H1 (cell line): Measurements from ENCODE around the gene GTF2E1. TPM values are rescaled to one million over a fixed set of nuclear protein-coding genes. Genes with fewer than 3 reads are reported as not detected.
A peak's percentile ranks its signal among the peaks of the same experiment; 100 is the strongest.

Experiments
- CTCF ChIA-PET: fragments of 300-600 bp; sonication (Branson Sonifier 250); formaldehyde crosslinking; loops from one replicate; lab custom pipeline; 2021; ENCODE audit not compliant: partially characterized antibody; lab: Charles Lee
- POLR2A ChIA-PET: fragments of 300-600 bp; sonication (Branson Sonifier 250); formaldehyde crosslinking; loops from one replicate; lab custom pipeline; 2021; ENCODE audit warnings: inconsistent platforms; ENCODE audit not compliant: partially characterized antibody; lab: Charles Lee
- DNase-seq, 2 experiments: peaks; one replicate each; pipeline versions ENCODE4 v3.0.0 to v3.0.0-alpha.2; 2010 to 2022; ENCODE audit warnings: low spot score in 2 of 2, low read depth in 1 of 2, mixed read lengths in 1 of 2
- FAIRE-seq: peaks from 2 replicates; lab custom pipeline; 2011; peaks lifted over from hg19 to GRCh38; lab: Jason Lieb, UNC
- H2AFZ ChIP-seq: 2 replicates; pipeline ENCODE4 v1.8.1; 2012; ENCODE audit warnings: low read length, inconsistent platforms
- H2AK5ac ChIP-seq: 2 replicates; pipeline ENCODE4 v1.6.1; 2013; ENCODE audit warnings: low read depth, low read length
- H2BK120ac ChIP-seq: replicated peaks from 2 replicates; pipeline ENCODE3; 2013; ENCODE audit warnings: low read depth, low read length, inconsistent platforms
- H2BK12ac ChIP-seq: 2 replicates; pipeline ENCODE4 v1.6.1; 2013; ENCODE audit warnings: low read depth, low read length
- H2BK15ac ChIP-seq: 2 replicates; pipeline ENCODE4 v1.6.1; 2013; ENCODE audit warnings: low read length
- H2BK20ac ChIP-seq: 2 replicates; pipeline ENCODE4 v1.6.1; 2013; ENCODE audit warnings: low read length
- H2BK5ac ChIP-seq: 2 replicates; pipeline ENCODE4 v1.6.1; 2013; ENCODE audit warnings: low read depth, low read length
- H3K14ac ChIP-seq: 2 replicates; pipeline ENCODE4 v1.6.1; 2013; ENCODE audit warnings: inconsistent platforms; ENCODE audit not compliant: insufficient read length
- H3K18ac ChIP-seq: 2 replicates; pipeline ENCODE4 v1.6.1; 2013; ENCODE audit warnings: low read length; ENCODE audit errors: extremely low read depth
- H3K23ac ChIP-seq: 2 replicates; pipeline ENCODE4 v1.6.1; 2013; ENCODE audit warnings: inconsistent platforms; ENCODE audit not compliant: insufficient read length
- H3K23me2 ChIP-seq: 2 replicates; pipeline ENCODE4 v1.6.1; 2013; ENCODE audit warnings: low read depth, low read length
- H3K27ac ChIP-seq: 2 replicates; pipeline ENCODE4 v1.6.1; 2011; ENCODE audit warnings: low read depth, low read length, inconsistent platforms
- H3K27me3 ChIP-seq, 4 experiments: replicated peaks in 1 of 4; 1 replicate in 1 of 4; 2 replicates in 3 of 4; pipeline versions ENCODE4 v1.6.1 to v1.8.1; 2011 to 2013; ENCODE audit warnings: low read length in 3 of 4, mild to moderate bottlenecking in 3 of 4, inconsistent platforms in 2 of 4, mixed read lengths in 2 of 4, moderate library complexity in 1 of 4; ENCODE audit not compliant: control insufficient read depth in 3 of 4, insufficient read depth in 3 of 4; ENCODE audit errors: extremely low read depth in 1 of 4
- H3K36me3 ChIP-seq, 4 experiments: 2 replicates each; pipeline versions ENCODE4 v1.6.1 to v1.8.1; 2011 to 2013; ENCODE audit warnings: mild to moderate bottlenecking in 4 of 4, low read length in 3 of 4, moderate library complexity in 2 of 4, control low read depth in 1 of 4, inconsistent platforms in 1 of 4; ENCODE audit not compliant: insufficient read depth in 4 of 4, control insufficient read depth in 2 of 4
- H3K4ac ChIP-seq: replicated peaks from 2 replicates; pipeline ENCODE3; 2013; ENCODE audit warnings: low read length, low read depth, mixed read lengths, inconsistent platforms; ENCODE audit not compliant: insufficient read length
- H3K4me1 ChIP-seq, 4 experiments: replicated peaks in 1 of 4; 1 replicate in 1 of 4; 2 replicates in 3 of 4; pipeline versions ENCODE4 v1.6.1 to v1.8.1; 2011 to 2013; ENCODE audit warnings: low read length in 3 of 4, inconsistent platforms in 2 of 4, mixed read lengths in 1 of 4; ENCODE audit not compliant: insufficient read depth in 4 of 4, control insufficient read depth in 3 of 4
- H3K4me2 ChIP-seq, 2 experiments: 2 replicates each; pipeline versions ENCODE4 v1.6.1 to v1.8.1; 2011 to 2013; ENCODE audit warnings: low read depth in 2 of 2, low read length in 2 of 2, control low read depth in 1 of 2, inconsistent platforms in 1 of 2, mild to moderate bottlenecking in 1 of 2; ENCODE audit not compliant: insufficient read depth in 1 of 2
- H3K4me3 ChIP-seq, 4 experiments: fragments of 200-600, 300-600 bp in 1 of 4; sonication (generic), shearing (Covaris generic), sonication (Bioruptor Twin) in 1 of 4; 2 replicates each; pipeline versions ENCODE4 v1.5.1 to v1.8.1; 2011 to 2016; ENCODE audit warnings: low read length in 4 of 4, low read depth in 3 of 4, control low read depth in 2 of 4, inconsistent platforms in 2 of 4, mild to moderate bottlenecking in 2 of 4, mixed read lengths in 1 of 4, moderate library complexity in 1 of 4; ENCODE audit not compliant: insufficient read depth in 2 of 4; ENCODE audit errors: extremely low read depth in 1 of 4
- H3K56ac ChIP-seq: replicated peaks from 2 replicates; pipeline ENCODE3; 2013; ENCODE audit warnings: low read depth, mild to moderate bottlenecking, mixed read lengths, low read length, inconsistent platforms; ENCODE audit not compliant: insufficient read length
- H3K79me1 ChIP-seq: 2 replicates; pipeline ENCODE4 v1.6.1; 2013; ENCODE audit warnings: low read depth, low read length, control low read depth
- H3K79me2 ChIP-seq, 2 experiments: 2 replicates each; pipeline versions ENCODE4 v1.6.1 to v1.8.1; 2012 to 2013; ENCODE audit warnings: low read length in 2 of 2, mild to moderate bottlenecking in 2 of 2, inconsistent platforms in 1 of 2; ENCODE audit not compliant: insufficient read depth in 2 of 2, control insufficient read depth in 1 of 2
- H3K9ac ChIP-seq, 4 experiments: replicated peaks in 1 of 4; 1 replicate in 1 of 4; 2 replicates in 3 of 4; pipeline versions ENCODE4 v1.6.1 to v1.8.1; 2011 to 2013; ENCODE audit warnings: low read depth in 3 of 4, low read length in 3 of 4, control low read depth in 2 of 4, mild to moderate bottlenecking in 2 of 4, moderate library complexity in 2 of 4, inconsistent platforms in 1 of 4; ENCODE audit errors: extremely low read depth in 1 of 4
- H3K9me3 ChIP-seq, 2 experiments: 2 replicates each; pipeline versions ENCODE4 v1.6.1 to v1.8.1; 2012 to 2013; ENCODE audit warnings: mild to moderate bottlenecking in 2 of 2, moderate library complexity in 2 of 2, control low read depth in 1 of 2, inconsistent platforms in 1 of 2, low read depth in 1 of 2, low read length in 1 of 2, mixed read lengths in 1 of 2; ENCODE audit not compliant: insufficient read depth in 2 of 2
- H4K20me1 ChIP-seq, 2 experiments: replicated peaks in 1 of 2; 2 replicates each; pipeline versions ENCODE3 to v1.8.1; 2011 to 2013; ENCODE audit warnings: inconsistent platforms in 2 of 2, low read length in 2 of 2, mild to moderate bottlenecking in 1 of 2; ENCODE audit not compliant: insufficient read depth in 2 of 2, control insufficient read depth in 1 of 2
- H4K5ac ChIP-seq: 2 replicates; pipeline ENCODE4 v1.6.1; 2013; ENCODE audit warnings: low read length, low read depth, mixed read lengths, inconsistent platforms; ENCODE audit not compliant: insufficient read length
- H4K8ac ChIP-seq: 2 replicates; pipeline ENCODE4 v1.8.0; 2013; ENCODE audit warnings: mild to moderate bottlenecking, moderate library complexity, low read length, inconsistent platforms; ENCODE audit not compliant: insufficient read depth; ENCODE audit errors: extremely low read depth
- H4K91ac ChIP-seq: replicated peaks from 2 replicates; pipeline ENCODE3; 2013; ENCODE audit warnings: low read length, mixed read lengths, inconsistent platforms; ENCODE audit not compliant: insufficient read length
- HDAC2 ChIP-seq, 2 experiments: fragments of 300-600 bp in 1 of 2; sonication (generic) in 1 of 2; IDR thresholded peaks; 2 replicates each; pipeline ENCODE4 v1.6.1; 2011 to 2012; ENCODE audit warnings: low read depth in 2 of 2, low read length in 2 of 2, mild to moderate bottlenecking in 2 of 2, moderate library complexity in 2 of 2, borderline replicate concordance in 1 of 2, inconsistent platforms in 1 of 2
- JUND ChIP-seq: IDR thresholded peaks from 2 replicates; pipeline ENCODE4 v1.6.1; 2011; ENCODE audit warnings: mild to moderate bottlenecking, improper control_type of control experiment, low read length
- NRF1 ChIP-seq: IDR thresholded peaks from 2 replicates; pipeline ENCODE4 v1.6.1; 2011; ENCODE audit warnings: mild to moderate bottlenecking, low read depth, low read length, improper control_type of control experiment
- RAD21 ChIP-seq, 2 experiments: IDR thresholded peaks in 1 of 2; conservative IDR thresholded peaks in 1 of 2; 2 replicates each; pipeline ENCODE4 v1.6.1; 2011; ENCODE audit warnings: low read depth in 2 of 2, low read length in 2 of 2, improper control_type of control experiment in 1 of 2, inconsistent platforms in 1 of 2, mild to moderate bottlenecking in 1 of 2, moderate library complexity in 1 of 2
- RXRA ChIP-seq: IDR thresholded peaks from 2 replicates; pipeline ENCODE4 v1.6.1; 2011; ENCODE audit warnings: low read depth, mild to moderate bottlenecking, low read length, moderate library complexity; ENCODE audit not compliant: insufficient read depth
- YY1 ChIP-seq: IDR thresholded peaks from 2 replicates; pipeline ENCODE4 v1.6.1; 2011; ENCODE audit warnings: low read depth, mild to moderate bottlenecking, low read length
- WGBS, 2 experiments: shearing (Covaris generic) in 1 of 2; methylation state at CpG; one replicate each; pipeline versions ENCODE4 v1.1.6 to v1.1.7; 2013 to 2015; ENCODE audit warnings: low lambda C conversion rate in 2 of 2, mixed read lengths in 2 of 2, inconsistent platforms in 1 of 2, low coverage in 1 of 2, missing lambda C conversion rate in 1 of 2; ENCODE audit not compliant: insufficient replicate concordance in 2 of 2, insufficient coverage in 1 of 2, insufficient read length in 1 of 2; ENCODE audit errors: extremely low coverage in 1 of 2, missing lambda C conversion rate in 1 of 2; 5-methylcytosine and 5-hydroxymethylcytosine counted together
- polyA plus RNA-seq, 7 experiments: library from polyadenylated mRNA; depleted of rRNA in 3 of 7; stranded (reverse) in 5 of 7; unstranded in 2 of 7; fragments of >200 nt in 5 of 7; fragments of 200-250 nt in 2 of 7; gene quantifications; 1 replicate in 5 of 7; 2 replicates in 1 of 7; 4 replicates in 1 of 7; pipeline versions ENCODE4 v1.2.1 to v1.2.3, GENCODE V29; 2011 to 2013; ENCODE audit warnings: missing spikeins in 2 of 7, mixed read lengths in 2 of 7
- total RNA-seq: library from RNA; stranded (reverse); fragmentation: NEBNext Ultra II Directional; extraction: Animal tissue kit (Norgen Biotek cat#: 25700); gene quantifications from 2 replicates; pipeline ENCODE4 v1.2.1, GENCODE V29; 2021
- TF ChIP-seq, protein P1 (sequence below), 3 experiments: IDR thresholded peaks; 1 replicate in 2 of 3; 2 replicates in 1 of 3; pipeline versions ENCODE4 v1.5.1 to v1.6.1; 2011; ENCODE audit warnings: low read length in 3 of 3, mild to moderate bottlenecking in 3 of 3, inconsistent platforms in 2 of 3, low read depth in 1 of 3, moderate library complexity in 1 of 3; ENCODE audit not compliant: insufficient read depth in 1 of 3; ENCODE audit errors: control extremely low read depth in 1 of 3
- TF ChIP-seq, protein P2 (sequence below): IDR thresholded peaks from 2 replicates; pipeline ENCODE4 v1.6.1; 2012; ENCODE audit warnings: inconsistent platforms

Gene GTF2E1
- total and polyA plus RNA-seq, 2 of the 8 experiments (the other 6 are each of a cell fraction or from before 2014, with no cell fraction given): 37.4 to 73.3 TPM

DNA sequence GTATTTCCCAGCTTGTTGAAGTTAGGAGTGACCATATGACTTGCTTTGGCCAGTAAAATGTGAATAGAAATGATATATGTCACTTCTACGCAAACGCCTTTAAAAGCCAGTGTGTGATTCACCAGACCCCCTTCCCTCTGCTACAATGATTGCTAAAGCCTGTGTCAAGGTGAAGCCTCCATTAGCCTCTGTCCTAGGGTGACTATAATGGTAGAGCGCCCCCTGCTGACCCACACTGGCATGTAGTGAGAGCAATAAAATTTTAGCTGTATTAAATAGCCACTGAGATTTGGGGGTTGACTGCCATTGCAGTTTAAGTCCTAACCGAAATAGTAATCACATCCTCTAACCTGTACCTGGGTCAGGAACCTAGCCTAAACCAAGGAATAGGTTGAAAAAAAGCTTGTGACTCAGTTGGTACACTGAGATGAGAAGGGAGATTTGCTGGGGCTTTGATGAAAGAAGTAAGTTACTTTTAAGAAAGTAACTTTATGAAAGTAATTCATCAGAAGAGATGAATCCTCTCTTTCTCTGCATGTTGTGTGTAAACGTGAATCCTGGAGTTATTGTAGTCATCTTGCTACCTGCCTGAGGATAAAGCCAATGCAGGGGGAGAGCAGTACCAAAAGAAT, 52.6 kb downstream of the GTF2E1 start:
- H2BK15ac ChIP-seq: no peak overlapping the region
- H3K23ac ChIP-seq: no peak overlapping the region
- H4K5ac ChIP-seq: no peak overlapping the region
- no peak overlapping the region for H4K8ac ChIP-seq
- ChIA-PET CTCF (interaction anchor here (0.6 to 3.5 kb wide), 39 partner anchors 9 to 552 kb away, joined by 3 to 31 read pairs (median 3); no protein-coding TSS in a partner anchor), POLR2A (interaction anchor here (0.6 to 1.0 kb wide), 2 partner anchors 198 to 228 kb away, joined by 3 read pairs; no protein-coding TSS in a partner anchor)
- no peaks in the 10 kb centered on the region for H3K79me1 ChIP-seq
- H2AK5ac ChIP-seq: no peak overlapping the region
- no peak overlapping the region for H3K14ac ChIP-seq
- H3K4me2 ChIP-seq: no peak overlapping the region
- no peaks in the 10 kb centered on the region for H3K36me3 ChIP-seq
- TF ChIP-seq, protein P1, sequence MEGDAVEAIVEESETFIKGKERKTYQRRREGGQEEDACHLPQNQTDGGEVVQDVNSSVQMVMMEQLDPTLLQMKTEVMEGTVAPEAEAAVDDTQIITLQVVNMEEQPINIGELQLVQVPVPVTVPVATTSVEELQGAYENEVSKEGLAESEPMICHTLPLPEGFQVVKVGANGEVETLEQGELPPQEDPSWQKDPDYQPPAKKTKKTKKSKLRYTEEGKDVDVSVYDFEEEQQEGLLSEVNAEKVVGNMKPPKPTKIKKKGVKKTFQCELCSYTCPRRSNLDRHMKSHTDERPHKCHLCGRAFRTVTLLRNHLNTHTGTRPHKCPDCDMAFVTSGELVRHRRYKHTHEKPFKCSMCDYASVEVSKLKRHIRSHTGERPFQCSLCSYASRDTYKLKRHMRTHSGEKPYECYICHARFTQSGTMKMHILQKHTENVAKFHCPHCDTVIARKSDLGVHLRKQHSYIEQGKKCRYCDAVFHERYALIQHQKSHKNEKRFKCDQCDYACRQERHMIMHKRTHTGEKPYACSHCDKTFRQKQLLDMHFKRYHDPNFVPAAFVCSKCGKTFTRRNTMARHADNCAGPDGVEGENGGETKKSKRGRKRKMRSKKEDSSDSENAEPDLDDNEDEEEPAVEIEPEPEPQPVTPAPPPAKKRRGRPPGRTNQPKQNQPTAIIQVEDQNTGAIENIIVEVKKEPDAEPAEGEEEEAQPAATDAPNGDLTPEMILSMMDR (IDR thresholded peaks at IDR 0.05; ENCODE audit: control extremely low read depth in 1 of 3, insufficient read depth in 1 of 3, low read depth in 1 of 3, low read length in 3 of 3): peak; percentile 44 to 87 (median 84)
- TF ChIP-seq JUND: peak; percentile 29; the same call in 1 of the 2 replicates
- no peak for TF ChIP-seq HDAC2 (IDR thresholded peaks at IDR 0.05; ENCODE audit: borderline replicate concordance in 1 of 2, low read depth in 2 of 2, low read length in 2 of 2)
- TF ChIP-seq, protein P2, sequence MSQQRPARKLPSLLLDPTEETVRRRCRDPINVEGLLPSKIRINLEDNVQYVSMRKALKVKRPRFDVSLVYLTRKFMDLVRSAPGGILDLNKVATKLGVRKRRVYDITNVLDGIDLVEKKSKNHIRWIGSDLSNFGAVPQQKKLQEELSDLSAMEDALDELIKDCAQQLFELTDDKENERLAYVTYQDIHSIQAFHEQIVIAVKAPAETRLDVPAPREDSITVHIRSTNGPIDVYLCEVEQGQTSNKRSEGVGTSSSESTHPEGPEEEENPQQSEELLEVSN: no peak
- peak; percentile 88 for TF ChIP-seq YY1
- TF ChIP-seq RAD21 (IDR thresholded peaks at IDR 0.05 in 1 of 2, conservative IDR thresholded peaks at IDR 0.05 in 1 of 2; ENCODE audit: low read depth in 2 of 2, low read length in 2 of 2): peak; percentile 88 to 96
- no peak for TF ChIP-seq RXRA
- TF ChIP-seq NRF1: no peak
- no peaks in the 10 kb centered on the region for H3K9me3 ChIP-seq
- peaks cover 0 to 6% (median 2%) of the 10 kb centered on the region in 4 experiments; a peak in 2 of 7 replicates for H3K4me1 ChIP-seq
- no peak overlapping the region for H3K4ac ChIP-seq
- H2BK120ac ChIP-seq: no peak overlapping the region
- H3K23me2 ChIP-seq: no peaks in the 10 kb centered on the region; the same call in 1 of the 2 replicates
- DNase-seq (peak; percentile 70 to 95), FAIRE-seq (peak; percentile 88)
- H3K9ac ChIP-seq: no peak overlapping the region
- H4K91ac ChIP-seq: no peak overlapping the region
- no peak overlapping the region for H2BK20ac ChIP-seq
- no peak overlapping the region for H3K27ac ChIP-seq
- no peak overlapping the region for H3K18ac ChIP-seq
- no peak overlapping the region for H3K4me3 ChIP-seq
- no peaks in the 10 kb centered on the region for H4K20me1 ChIP-seq
- no peak overlapping the region for H2BK5ac ChIP-seq
- H2BK12ac ChIP-seq: no peak overlapping the region
- no peak overlapping the region for H3K56ac ChIP-seq
- H3K27me3 ChIP-seq: no peaks in the 10 kb centered on the region
- no peaks in the 10 kb centered on the region for H3K79me2 ChIP-seq
- WGBS, 2 experiments: 54% methylated on average over 5 of the region's 5 CpGs; no CpG with 5 or more reads in 1 of the 2 experiments
- H2AFZ ChIP-seq: 0 out of 2 replicates have a peak overlapping the region, but pooled peaks have one; percentile 2
